Cerebellar cortex (tissue), 1 donor: ENCODE measurements around the gene NPHP1.
"Not testable (repeated sequence)": the region's sequence is repeated elsewhere in the genome, so short reads cannot be mapped to it uniquely, and the experiment has no call there.

ENCODE experiments used
- DNase-seq: peaks from one replicate; pipeline ENCODE4 v3.0.0-alpha.2; 2015; ENCODE audit warnings: low spot score

NPHP1 gene

DNA sequence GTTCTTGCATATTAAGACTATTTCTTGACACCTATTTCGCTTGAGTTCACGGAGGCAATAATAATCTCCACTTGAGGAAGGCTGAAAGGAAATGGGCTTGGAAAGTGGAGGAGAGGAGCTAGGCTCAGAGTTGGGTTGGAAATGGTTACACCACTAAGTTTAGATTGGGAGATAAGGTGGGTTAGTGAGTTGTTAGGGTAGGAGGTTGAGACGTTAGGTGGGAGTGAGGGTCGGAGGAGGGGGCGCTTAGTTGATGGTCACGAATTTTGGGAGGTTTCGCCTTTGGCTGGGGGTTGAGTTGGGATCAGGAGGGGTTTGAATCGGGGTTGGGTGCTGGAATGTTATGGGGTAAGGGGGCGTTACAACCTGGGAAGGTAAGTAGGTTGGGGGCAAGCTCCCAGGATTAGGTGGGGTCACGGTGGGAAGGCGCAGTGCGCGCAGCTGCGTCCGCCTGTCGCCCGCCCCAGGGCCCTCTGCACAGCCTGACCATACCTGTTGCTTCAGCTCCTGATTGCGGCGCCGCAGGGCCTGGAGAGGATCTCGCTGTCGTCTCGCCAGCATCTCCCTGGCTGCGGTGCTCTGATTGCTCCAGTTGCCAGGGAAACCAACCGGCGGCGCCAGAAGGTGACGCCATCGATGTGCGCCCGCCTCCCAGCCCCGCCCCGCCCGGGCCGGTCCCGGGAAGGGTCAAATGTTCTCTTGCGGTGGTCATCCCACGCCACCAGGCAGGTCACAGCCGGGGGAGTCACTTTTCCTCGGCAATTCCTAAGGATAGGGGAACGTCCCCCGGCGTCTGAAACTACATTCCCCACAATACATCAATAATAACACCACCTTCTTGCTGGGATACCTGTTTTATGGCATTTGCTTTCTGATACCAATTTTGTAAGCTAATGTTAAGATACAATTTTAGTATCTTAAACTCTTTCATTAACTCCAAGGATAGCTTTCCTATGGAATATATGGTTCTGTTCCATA is at the start of gene NPHP1:
TSS of gene NPHP1 (minus strand) at position 606 of the 978 bp plus-strand sequence. CDS start at position 561, 45 bp downstream.
- peak; percentile 88 for DNase-seq

- not testable (repeated sequence) for DNase-seq
Observed at GRCh38 chr2:110248081-110248795, 43.4 kb upstream of the NPHP1 start.

- DNase-seq, result not testable (repeated sequence)
Observed at GRCh38 chr2:110245488-110246435, 40.9 kb upstream of the NPHP1 start.

DNA sequence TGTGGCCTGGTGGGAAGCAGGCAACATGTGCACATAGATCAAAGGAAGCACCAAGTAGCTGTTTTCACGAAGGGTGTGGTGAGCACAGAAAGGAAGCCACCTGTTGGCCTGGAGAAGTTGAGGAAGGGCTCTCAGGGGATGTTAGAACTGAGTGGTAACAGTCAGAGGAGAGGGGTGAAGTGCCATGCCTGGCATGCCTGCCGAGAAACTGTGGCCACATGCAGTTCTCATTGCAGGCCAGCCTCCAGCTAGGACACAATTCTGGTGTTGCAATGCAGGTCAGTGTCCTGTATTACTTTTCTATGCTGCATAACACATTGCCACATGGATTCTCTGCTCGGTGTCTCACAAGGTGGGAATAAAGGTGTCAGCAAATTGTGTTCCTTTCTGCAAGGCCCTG is 38.5 kb upstream of the NPHP1 start:
- DNase-seq, result not testable (repeated sequence)

DNA sequence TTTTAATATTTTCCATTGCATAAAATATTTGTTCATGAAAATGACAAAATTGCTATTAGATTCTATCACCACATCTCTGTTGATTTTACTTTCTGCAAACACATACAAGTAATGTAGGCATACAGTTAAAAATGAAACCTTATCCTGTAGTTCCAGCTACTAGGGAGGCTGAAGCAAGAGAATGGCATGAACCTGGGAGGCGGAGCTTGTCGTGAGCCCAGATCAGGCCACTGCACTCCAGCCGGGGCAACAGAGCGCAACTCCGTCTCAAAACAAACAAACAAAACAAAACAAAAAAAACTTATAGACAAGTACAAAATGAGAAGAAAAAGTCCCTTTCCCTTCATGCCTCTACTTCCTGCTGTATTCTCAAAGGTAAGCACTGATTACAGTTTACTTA is 29.7 kb upstream of the NPHP1 start:
- DNase-seq, result not testable (repeated sequence)

DNA sequence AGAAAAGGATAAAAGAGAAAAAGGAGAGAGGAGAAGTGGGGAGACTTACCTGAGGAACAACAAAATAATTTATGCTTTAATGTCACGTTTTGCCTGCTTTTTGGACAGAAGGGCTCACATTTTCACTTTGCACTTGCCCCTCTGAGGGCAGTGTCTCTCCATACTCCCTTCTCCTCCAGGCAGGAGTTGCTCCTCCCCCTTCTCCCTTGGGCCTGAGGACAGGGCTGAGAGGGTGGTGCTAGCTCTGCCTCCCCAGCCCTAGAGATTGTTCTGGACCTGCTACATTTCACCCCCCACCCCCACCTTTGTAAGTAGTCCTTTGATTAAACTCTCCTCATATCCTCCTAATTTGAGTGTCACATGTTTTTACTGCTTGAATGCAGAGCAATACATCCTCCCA is 25.1 kb upstream of the NPHP1 start:
- not testable (repeated sequence) for DNase-seq

- not testable (repeated sequence) for DNase-seq
Observed at GRCh38 chr2:110222626-110223025, 17.8 kb upstream of the NPHP1 start.

DNA sequence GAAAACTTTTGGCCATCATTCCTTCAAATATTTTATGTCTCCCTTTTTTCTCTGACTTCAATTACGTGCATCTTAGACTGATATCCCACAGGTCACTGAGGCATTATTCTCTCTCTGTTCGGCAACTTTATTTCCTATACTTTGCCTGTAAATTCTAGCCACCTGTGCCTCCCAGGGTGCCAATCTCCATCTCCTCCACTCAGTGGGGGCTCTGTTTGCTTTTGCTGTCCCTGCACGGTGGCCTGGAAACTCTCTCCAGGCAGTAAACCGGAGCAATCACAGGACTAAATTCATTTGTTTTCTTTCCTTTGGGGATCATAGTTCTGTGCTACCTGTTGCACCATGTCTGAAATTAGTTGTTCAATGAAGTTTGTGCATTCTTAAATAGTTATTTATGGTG is 17.1 kb upstream of the NPHP1 start:
- DNase-seq, result no peak

GRCh38 chr2:110220190-110220564 is 15.4 kb upstream of the NPHP1 start:
- DNase-seq, result no peak

GRCh38 chr2:110219496-110220189 is 14.8 kb upstream of the NPHP1 start:
- DNase-seq, result no peak

GRCh38 chr2:110218889-110219288 is 14.1 kb upstream of the NPHP1 start:
- DNase-seq, result not testable (repeated sequence)

DNA sequence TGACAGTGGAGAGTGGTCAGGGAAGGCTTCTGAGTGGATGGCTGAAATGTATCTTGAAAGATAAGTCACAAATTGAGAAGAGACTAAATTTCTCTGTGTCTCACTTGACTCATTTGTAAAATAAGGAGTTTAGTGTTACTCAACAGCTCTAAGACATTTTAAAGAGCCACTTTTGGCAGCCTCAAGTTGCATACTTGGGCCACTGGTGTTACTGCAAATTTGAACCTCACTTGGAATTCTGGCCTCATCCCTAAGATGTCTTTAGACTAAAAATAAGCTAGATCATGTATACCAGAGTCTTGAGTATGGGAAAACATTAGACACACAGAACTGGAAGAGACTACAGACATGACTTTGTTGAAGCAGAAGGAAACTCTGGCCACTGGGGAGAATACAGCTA is 12.0 kb upstream of the NPHP1 start:
- no peak for DNase-seq

DNA sequence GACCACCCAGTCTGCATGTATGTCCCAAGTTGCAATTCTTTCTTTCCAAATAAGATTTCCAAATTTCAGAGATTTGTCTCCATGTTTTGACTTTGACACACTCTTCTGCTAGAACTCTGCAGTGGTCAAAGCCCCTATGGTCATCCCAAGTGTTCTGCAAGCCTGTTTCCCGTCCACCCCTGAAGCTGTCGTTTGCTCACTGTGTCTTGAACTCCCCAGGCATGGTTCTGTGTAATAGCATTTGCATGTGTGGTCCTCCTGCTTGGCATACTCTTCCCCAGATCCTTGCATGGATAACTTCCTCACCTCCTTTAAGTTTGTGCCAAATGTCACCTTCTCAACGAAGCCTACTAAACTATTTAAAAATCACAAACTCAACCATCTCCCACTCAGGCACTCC is 11.4 kb upstream of the NPHP1 start:
- no peak for DNase-seq

- DNase-seq, result no peak
Observed at GRCh38 chr2:110215566-110216158, 10.8 kb upstream of the NPHP1 start.

DNA sequence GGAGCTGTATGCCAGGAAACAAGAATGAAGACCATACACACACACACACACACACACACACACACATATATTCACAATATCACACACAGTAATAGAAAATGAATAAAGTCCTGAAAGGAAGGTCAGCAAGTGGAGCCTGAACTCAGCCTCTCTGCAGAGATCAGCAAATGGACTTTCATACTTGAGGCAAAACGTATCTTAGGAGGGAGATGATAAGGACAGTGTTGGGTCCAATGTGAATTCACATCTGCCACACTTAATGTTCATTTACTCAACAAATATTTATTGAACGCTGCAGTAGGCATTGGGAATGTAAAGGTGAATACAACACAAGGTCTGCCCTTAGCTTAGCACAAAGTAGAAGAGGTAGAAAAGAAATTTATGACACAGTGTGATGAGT is 10.3 kb upstream of the NPHP1 start:
- DNase-seq, result no peak

GRCh38 chr2:110213522-110213921 is 8.7 kb upstream of the NPHP1 start:
- not testable (repeated sequence) for DNase-seq

- DNase-seq, result peak; percentile 71
Observed at GRCh38 chr2:110211938-110212858, 7.4 kb upstream of the NPHP1 start, which contains the start of gene MTLN. Gene MTLN, minus strand, starts transcription at chr2:110212547. Its CDS starts 22 bp downstream, at chr2:110212525.

- DNase-seq, result no peak
Observed at GRCh38 chr2:110205660-110206455, 1.0 kb upstream of the NPHP1 start.

- no peak for DNase-seq
Observed at GRCh38 chr2:110198016-110198415, 6.8 kb downstream of the NPHP1 start.
